ENCODE measurements around the gene RAB5A.

DNA sequence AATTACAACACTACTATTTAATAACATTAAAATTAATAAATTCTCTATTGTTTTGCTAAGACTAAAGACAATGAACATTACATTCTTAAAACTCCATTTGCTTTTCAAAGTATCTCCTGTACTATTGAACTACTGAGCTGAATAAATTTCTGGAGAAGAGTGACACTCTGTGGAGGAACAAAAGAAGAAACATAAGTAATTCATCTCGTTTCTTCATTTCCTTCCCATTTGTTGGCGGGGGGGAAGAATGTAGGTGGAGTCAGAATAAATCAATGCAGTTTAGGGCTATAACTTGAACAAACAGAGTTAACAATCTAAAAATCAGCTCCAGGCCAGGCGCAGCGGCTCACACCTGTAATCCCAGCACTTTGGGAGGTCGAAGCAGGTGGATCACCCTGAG lies 45.6 kb upstream of the RAB5A start:
- TF ChIP-seq, protein P1, sequence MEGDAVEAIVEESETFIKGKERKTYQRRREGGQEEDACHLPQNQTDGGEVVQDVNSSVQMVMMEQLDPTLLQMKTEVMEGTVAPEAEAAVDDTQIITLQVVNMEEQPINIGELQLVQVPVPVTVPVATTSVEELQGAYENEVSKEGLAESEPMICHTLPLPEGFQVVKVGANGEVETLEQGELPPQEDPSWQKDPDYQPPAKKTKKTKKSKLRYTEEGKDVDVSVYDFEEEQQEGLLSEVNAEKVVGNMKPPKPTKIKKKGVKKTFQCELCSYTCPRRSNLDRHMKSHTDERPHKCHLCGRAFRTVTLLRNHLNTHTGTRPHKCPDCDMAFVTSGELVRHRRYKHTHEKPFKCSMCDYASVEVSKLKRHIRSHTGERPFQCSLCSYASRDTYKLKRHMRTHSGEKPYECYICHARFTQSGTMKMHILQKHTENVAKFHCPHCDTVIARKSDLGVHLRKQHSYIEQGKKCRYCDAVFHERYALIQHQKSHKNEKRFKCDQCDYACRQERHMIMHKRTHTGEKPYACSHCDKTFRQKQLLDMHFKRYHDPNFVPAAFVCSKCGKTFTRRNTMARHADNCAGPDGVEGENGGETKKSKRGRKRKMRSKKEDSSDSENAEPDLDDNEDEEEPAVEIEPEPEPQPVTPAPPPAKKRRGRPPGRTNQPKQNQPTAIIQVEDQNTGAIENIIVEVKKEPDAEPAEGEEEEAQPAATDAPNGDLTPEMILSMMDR (IDR thresholded peaks at IDR 0.05; ENCODE audit: low read depth, low read length) = no peak
- no peak for TF ChIP-seq EZH2phosphoT487 (IDR thresholded peaks at IDR 0.05; ENCODE audit: low read depth)
